ENCODE results near the gene ARHGAP24. TPM values are rescaled to one million over a fixed set of nuclear protein-coding genes. Genes with fewer than 3 reads are reported as not detected.

Gene ARHGAP24
- total RNA-seq (20.3 and 29.6 TPM in 2 replicates), polyA plus RNA-seq (19.5 and 22.9 TPM in 2 replicates)

DNA sequence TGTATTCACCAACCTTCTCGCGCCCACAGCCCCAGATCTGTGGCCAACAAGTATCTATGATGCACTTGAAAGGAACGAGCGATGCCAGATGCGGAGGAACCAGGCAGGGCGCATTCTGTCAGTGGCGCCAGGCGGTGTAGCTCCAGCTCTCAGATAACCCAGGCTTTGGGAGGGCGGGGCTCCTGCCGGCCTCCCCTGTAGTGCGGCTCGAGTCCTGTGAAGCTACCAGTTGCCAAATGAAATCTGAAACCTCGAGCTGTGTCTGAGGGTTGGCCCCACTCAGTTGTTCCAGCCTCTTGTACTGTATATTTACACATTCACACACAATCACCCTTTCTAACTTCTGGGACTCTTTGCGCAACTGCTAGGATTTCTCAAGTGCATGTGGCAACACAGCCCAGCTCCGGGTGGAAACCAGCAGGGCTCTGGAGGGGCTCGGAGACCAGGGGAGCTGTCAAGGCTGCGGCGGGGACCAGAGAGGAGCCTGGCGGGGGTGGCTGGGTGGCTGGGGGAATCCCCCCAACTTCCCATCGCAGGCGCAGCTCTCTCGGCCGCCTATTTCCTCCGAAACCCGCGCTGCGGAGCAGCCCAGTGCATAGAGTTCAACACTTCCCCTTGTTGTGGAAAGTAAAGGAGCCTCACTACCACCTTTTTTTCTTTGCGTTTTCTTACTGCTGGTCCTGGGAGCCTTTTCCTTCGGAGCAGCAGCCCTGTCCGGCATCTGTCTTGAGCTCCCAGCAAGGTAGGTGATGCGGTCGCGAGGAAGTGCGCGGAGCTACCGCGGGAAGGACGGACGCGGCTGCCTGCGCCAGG, at the start of gene ARHGAP24:
Gene ARHGAP24 (plus strand): TSS at position 333 of the 813 bp plus-strand sequence.
- Histone ChIP-seq H3K9me2 (replicated peaks; ENCODE audit: insufficient read depth) (no peaks in the 10 kb centered on the region), H3K27ac (peak within 1 kb of the TSS; percentile 86), H3K9me3 (ENCODE audit: low read depth) (no peaks in the 10 kb centered on the region), H3K36me3 (replicated peaks; ENCODE audit: insufficient read depth, low read depth) (no peaks in the 10 kb centered on the region), H3K79me2 (peaks cover 30% of the 10 kb centered on the region), H3K4me3 (peak within 1 kb of the TSS; percentile 37), H3K27me3 (no peaks in the 10 kb centered on the region), H3K4me2 (peak within 1 kb of the TSS; percentile 73), H4K20me1 (ENCODE audit: insufficient read depth, poor library complexity, severe bottlenecking) (no peaks in the 10 kb centered on the region), H2AFZ (peak within 1 kb of the TSS; percentile 59), H3K4me1 (ENCODE audit: insufficient read depth) (no peaks in the 10 kb centered on the region)
- DNase-seq (ENCODE audit: low spot score): peak; percentile 93
- 2% methylated on average over 37 of the region's 41 CpGs for WGBS (ENCODE audit: low lambda C conversion rate, missing lambda C conversion rate)
- no peak for TF ChIP-seq EZH2 (IDR thresholded peaks at IDR 0.05; ENCODE audit: borderline replicate concordance)
- TF ChIP-seq, protein P1, sequence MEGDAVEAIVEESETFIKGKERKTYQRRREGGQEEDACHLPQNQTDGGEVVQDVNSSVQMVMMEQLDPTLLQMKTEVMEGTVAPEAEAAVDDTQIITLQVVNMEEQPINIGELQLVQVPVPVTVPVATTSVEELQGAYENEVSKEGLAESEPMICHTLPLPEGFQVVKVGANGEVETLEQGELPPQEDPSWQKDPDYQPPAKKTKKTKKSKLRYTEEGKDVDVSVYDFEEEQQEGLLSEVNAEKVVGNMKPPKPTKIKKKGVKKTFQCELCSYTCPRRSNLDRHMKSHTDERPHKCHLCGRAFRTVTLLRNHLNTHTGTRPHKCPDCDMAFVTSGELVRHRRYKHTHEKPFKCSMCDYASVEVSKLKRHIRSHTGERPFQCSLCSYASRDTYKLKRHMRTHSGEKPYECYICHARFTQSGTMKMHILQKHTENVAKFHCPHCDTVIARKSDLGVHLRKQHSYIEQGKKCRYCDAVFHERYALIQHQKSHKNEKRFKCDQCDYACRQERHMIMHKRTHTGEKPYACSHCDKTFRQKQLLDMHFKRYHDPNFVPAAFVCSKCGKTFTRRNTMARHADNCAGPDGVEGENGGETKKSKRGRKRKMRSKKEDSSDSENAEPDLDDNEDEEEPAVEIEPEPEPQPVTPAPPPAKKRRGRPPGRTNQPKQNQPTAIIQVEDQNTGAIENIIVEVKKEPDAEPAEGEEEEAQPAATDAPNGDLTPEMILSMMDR (IDR thresholded peaks at IDR 0.05; ENCODE audit: poor library complexity): no peak
- no peak for TF ChIP-seq EZH2phosphoT487 (IDR thresholded peaks at IDR 0.05; ENCODE audit: low read depth, severe bottlenecking, unreplicated experiment)

DNA sequence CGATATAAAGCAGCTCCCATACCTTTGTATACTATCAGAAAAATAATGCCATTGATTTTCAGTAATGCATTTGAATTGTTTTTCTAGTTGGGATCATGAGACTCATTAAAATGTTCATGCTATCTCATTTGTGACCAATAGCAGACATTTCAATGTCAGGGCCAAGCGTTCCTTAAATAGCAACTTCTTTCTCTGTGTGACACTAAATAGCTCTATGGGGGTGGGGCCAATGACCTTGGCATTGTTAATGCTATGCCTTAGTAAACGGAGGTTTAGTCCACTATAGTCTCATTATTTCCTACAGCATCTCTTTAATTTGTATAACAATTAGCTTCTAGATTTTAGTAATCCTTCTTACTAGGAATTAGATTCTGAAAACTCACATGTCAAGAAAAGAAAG, 48.6 kb upstream of the ARHGAP24 start:
- Histone ChIP-seq H3K79me2 (no peaks in the 10 kb centered on the region), H3K4me2 (no peak overlapping the region), H3K4me1 (ENCODE audit: insufficient read depth) (peaks cover 11% of the 10 kb centered on the region), H3K9me3 (ENCODE audit: low read depth) (no peaks in the 10 kb centered on the region), H3K27ac (no peak overlapping the region), H3K9me2 (replicated peaks; ENCODE audit: insufficient read depth) (no peaks in the 10 kb centered on the region), H4K20me1 (ENCODE audit: insufficient read depth, poor library complexity, severe bottlenecking) (no peaks in the 10 kb centered on the region), H3K36me3 (replicated peaks; ENCODE audit: insufficient read depth, low read depth) (no peaks in the 10 kb centered on the region), H3K27me3 (no peaks in the 10 kb centered on the region), H2AFZ (no peak overlapping the region), H3K4me3 (no peak overlapping the region)
- 81% methylated on average over 3 of the region's 3 CpGs for WGBS (ENCODE audit: low lambda C conversion rate, missing lambda C conversion rate)
- TF ChIP-seq EZH2 (IDR thresholded peaks at IDR 0.05; ENCODE audit: borderline replicate concordance) (no peak), EZH2phosphoT487 (IDR thresholded peaks at IDR 0.05; ENCODE audit: low read depth, severe bottlenecking, unreplicated experiment) (no peak)
- TF ChIP-seq, protein P1 (IDR thresholded peaks at IDR 0.05; ENCODE audit: poor library complexity): no peak
- DNase-seq (ENCODE audit: low spot score): no peak

DNA sequence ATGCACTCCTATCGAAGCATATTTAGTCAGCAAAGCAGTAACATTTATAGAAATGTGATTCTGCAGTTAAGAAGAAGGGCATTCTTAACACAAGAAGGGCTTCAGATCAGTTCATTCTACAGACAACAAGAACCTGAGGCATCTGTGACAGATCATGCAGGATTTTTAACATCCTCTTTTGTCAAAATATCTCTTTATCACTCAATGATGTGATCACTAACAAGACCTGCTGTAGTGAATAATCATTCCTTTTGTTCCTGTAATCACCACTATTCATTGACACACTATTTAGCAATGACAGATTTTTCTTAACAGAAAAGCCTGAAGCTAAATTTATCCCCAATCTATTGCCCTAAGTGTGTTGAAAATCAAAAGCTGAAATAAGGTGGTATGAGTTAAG, 47.8 kb upstream of the ARHGAP24 start:
- H3K36me3 ChIP-seq (replicated peaks; ENCODE audit: insufficient read depth, low read depth): no peaks in the 10 kb centered on the region
- H3K9me3 ChIP-seq (ENCODE audit: low read depth): no peaks in the 10 kb centered on the region
- H2AFZ ChIP-seq: no peak overlapping the region
- TF ChIP-seq EZH2phosphoT487 (IDR thresholded peaks at IDR 0.05; ENCODE audit: low read depth, severe bottlenecking, unreplicated experiment) (no peak), EZH2 (IDR thresholded peaks at IDR 0.05; ENCODE audit: borderline replicate concordance) (no peak)
- TF ChIP-seq, protein P1 (IDR thresholded peaks at IDR 0.05; ENCODE audit: poor library complexity): no peak
- DNase-seq (ENCODE audit: low spot score): no peak
- no peaks in the 10 kb centered on the region for H3K9me2 ChIP-seq (replicated peaks; ENCODE audit: insufficient read depth)
- H3K4me3 ChIP-seq: no peak overlapping the region
- no peak overlapping the region for H3K4me2 ChIP-seq
- no peaks in the 10 kb centered on the region for H4K20me1 ChIP-seq (ENCODE audit: insufficient read depth, poor library complexity, severe bottlenecking)
- H3K27me3 ChIP-seq: no peaks in the 10 kb centered on the region
- 100% methylated on average over 1 of the region's 1 CpG for WGBS (ENCODE audit: low lambda C conversion rate, missing lambda C conversion rate)
- H3K27ac ChIP-seq: no peak overlapping the region
- H3K79me2 ChIP-seq: no peaks in the 10 kb centered on the region
- H3K4me1 ChIP-seq (ENCODE audit: insufficient read depth): peaks cover 11% of the 10 kb centered on the region
